Ovary (tissue), 3 donors: Measurements from ENCODE around the gene ASIC2.

ENCODE experiments used
- EP300 ChIP-seq: sonication (generic); formaldehyde crosslinking; IDR thresholded peaks from one replicate; pipeline ENCODE4 v1.6.1; 2017; ENCODE audit warnings: antibody characterized with exemption
- POLR2A ChIP-seq: fragments of 450-650 bp; IDR thresholded peaks from one replicate; pipeline ENCODE4 v1.6.1; 2017; ENCODE audit warnings: antibody characterized with exemption, mild to moderate bottlenecking, moderate library complexity
- TF ChIP-seq, protein P1 (sequence below), 3 donors: fragments of 450-650 bp in 2 of 3; fragments of 200-600 bp in 1 of 3; IDR thresholded peaks; one replicate each; pipeline versions ENCODE4 v1.5.1 to v1.8.0; 2016 to 2022; ENCODE audit warnings: antibody characterized with exemption in 3 of 3, mild to moderate bottlenecking in 1 of 3
- donor health status: DM: no; HTN: no; CAD: no.

- TF ChIP-seq POLR2A (no peak), EP300 (no peak)
- TF ChIP-seq, protein P1, sequence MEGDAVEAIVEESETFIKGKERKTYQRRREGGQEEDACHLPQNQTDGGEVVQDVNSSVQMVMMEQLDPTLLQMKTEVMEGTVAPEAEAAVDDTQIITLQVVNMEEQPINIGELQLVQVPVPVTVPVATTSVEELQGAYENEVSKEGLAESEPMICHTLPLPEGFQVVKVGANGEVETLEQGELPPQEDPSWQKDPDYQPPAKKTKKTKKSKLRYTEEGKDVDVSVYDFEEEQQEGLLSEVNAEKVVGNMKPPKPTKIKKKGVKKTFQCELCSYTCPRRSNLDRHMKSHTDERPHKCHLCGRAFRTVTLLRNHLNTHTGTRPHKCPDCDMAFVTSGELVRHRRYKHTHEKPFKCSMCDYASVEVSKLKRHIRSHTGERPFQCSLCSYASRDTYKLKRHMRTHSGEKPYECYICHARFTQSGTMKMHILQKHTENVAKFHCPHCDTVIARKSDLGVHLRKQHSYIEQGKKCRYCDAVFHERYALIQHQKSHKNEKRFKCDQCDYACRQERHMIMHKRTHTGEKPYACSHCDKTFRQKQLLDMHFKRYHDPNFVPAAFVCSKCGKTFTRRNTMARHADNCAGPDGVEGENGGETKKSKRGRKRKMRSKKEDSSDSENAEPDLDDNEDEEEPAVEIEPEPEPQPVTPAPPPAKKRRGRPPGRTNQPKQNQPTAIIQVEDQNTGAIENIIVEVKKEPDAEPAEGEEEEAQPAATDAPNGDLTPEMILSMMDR (IDR thresholded peaks at IDR 0.05), result no peak
Observed at GRCh38 chr17:33202796-33203495, 90.1 kb downstream of the ASIC2 start.
